ENCODE measurements around the gene PPFIBP2.

DNA sequence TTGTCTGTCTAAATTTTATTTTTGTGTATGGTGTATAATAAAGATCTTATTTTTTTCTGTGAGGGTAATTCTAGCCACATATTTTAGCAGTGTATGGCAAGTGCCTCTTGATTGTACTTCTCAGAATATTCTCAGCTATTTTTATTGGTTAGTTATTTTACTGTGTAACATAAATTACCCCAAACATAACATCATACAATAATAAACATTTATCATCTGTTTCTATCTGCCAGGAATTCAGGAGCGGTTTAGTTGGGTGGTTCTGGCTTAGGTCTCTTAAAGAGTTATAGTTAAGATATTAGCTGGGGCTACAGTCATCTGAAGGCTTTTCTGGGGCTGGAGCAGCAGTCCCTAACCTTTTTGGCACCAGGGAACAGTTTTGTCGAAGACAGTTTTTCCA lies 47.8 kb downstream of the PPFIBP2 start:
- TF ChIP-seq, protein P1, sequence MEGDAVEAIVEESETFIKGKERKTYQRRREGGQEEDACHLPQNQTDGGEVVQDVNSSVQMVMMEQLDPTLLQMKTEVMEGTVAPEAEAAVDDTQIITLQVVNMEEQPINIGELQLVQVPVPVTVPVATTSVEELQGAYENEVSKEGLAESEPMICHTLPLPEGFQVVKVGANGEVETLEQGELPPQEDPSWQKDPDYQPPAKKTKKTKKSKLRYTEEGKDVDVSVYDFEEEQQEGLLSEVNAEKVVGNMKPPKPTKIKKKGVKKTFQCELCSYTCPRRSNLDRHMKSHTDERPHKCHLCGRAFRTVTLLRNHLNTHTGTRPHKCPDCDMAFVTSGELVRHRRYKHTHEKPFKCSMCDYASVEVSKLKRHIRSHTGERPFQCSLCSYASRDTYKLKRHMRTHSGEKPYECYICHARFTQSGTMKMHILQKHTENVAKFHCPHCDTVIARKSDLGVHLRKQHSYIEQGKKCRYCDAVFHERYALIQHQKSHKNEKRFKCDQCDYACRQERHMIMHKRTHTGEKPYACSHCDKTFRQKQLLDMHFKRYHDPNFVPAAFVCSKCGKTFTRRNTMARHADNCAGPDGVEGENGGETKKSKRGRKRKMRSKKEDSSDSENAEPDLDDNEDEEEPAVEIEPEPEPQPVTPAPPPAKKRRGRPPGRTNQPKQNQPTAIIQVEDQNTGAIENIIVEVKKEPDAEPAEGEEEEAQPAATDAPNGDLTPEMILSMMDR (IDR thresholded peaks at IDR 0.05): no peak
- TF ChIP-seq RCOR1 (IDR thresholded peaks at IDR 0.05; ENCODE audit: low read depth, low read length) (no peak), BHLHE40 (IDR thresholded peaks at IDR 0.05; ENCODE audit: low read depth, low read length) (no peak), EP300 (IDR thresholded peaks at IDR 0.05) (no peak), RNF2 (IDR thresholded peaks at IDR 0.05; ENCODE audit: borderline replicate concordance, low read depth) (no peak), POLR2A (IDR thresholded peaks at IDR 0.05; ENCODE audit: low read length) (no peak), RARB (CRISPR knock-in tag; IDR thresholded peaks at IDR 0.05) (no peak), ESRRA (IDR thresholded peaks at IDR 0.05; ENCODE audit: borderline replicate concordance, low read length) (no peak), JUN (IDR thresholded peaks at IDR 0.05) (no peak), NR3C1 (IDR thresholded peaks at IDR 0.05) (no peak), HEYL (CRISPR knock-in tag; IDR thresholded peaks at IDR 0.05) (no peak), SREBF2 (IDR thresholded peaks at IDR 0.05) (no peak)
- TF ChIP-seq, protein P2, sequence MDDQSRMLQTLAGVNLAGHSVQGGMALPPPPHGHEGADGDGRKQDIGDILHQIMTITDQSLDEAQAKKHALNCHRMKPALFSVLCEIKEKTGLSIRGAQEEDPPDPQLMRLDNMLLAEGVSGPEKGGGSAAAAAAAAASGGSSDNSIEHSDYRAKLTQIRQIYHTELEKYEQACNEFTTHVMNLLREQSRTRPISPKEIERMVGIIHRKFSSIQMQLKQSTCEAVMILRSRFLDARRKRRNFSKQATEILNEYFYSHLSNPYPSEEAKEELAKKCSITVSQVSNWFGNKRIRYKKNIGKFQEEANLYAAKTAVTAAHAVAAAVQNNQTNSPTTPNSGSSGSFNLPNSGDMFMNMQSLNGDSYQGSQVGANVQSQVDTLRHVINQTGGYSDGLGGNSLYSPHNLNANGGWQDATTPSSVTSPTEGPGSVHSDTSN (IDR thresholded peaks at IDR 0.05): no peak
- TF ChIP-seq, protein P3, sequence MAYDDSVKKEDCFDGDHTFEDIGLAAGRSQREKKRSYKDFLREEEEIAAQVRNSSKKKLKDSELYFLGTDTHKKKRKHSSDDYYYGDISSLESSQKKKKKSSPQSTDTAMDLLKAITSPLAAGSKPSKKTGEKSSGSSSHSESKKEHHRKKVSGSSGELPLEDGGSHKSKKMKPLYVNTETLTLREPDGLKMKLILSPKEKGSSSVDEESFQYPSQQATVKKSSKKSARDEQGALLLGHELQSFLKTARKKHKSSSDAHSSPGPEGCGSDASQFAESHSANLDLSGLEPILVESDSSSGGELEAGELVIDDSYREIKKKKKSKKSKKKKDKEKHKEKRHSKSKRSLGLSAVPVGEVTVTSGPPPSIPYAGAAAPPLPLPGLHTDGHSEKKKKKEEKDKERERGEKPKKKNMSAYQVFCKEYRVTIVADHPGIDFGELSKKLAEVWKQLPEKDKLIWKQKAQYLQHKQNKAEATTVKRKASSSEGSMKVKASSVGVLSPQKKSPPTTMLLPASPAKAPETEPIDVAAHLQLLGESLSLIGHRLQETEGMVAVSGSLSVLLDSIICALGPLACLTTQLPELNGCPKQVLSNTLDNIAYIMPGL (CRISPR knock-in tag; IDR thresholded peaks at IDR 0.05; ENCODE audit: borderline replicate concordance): no peak

Measured in A549 (cell line).